Measurements from ENCODE around the gene ARHGEF7. TPM values are rescaled to one million over a fixed set of nuclear protein-coding genes. Genes with fewer than 3 reads are reported as not detected.

The ARHGEF7 gene
- total RNA-seq, 1 experiment from 2014 or later: 46.2 TPM

- ChIA-PET RAD21 (ENCODE audit: low non-redundant PET in 1 of 2, low total read pairs in 2 of 2, uncharacterized antibody in 2 of 2, unreplicated experiment in 2 of 2) (no interaction called here), POLR2A (no interaction called here), CTCF (no interaction called here)
- no peak for ATAC-seq
- no peak overlapping the region for H3K27ac ChIP-seq (ENCODE audit: low read depth, low read length)
- H3K9me2 ChIP-seq (ENCODE audit: insufficient read depth): no peaks in the 10 kb centered on the region
- intact Hi-C loops (cut with micrococcal nuclease): loop anchor here (10.0 kb wide), 1 partner anchor 59 kb away; no protein-coding TSS in a partner anchor
- no peak for TF ChIP-seq ATF3 (IDR thresholded peaks at IDR 0.05)
- no peak for TF ChIP-seq FOSL1 (IDR thresholded peaks at IDR 0.05; ENCODE audit: low read depth)
- no peak for TF ChIP-seq SP1 (IDR thresholded peaks at IDR 0.05; ENCODE audit: low read depth)
- no peak for TF ChIP-seq EZH2 (IDR thresholded peaks at IDR 0.05)
- no peak for TF ChIP-seq EGR1 (IDR thresholded peaks at IDR 0.05; ENCODE audit: low read depth)
- TF ChIP-seq CTCF (IDR thresholded peaks at IDR 0.05 in 2 of 3, conservative IDR thresholded peaks at IDR 0.05 in 1 of 3; ENCODE audit: borderline replicate concordance in 1 of 3, insufficient read depth in 1 of 3, low read depth in 2 of 3, low read length in 2 of 3): no peak
- TF ChIP-seq ELF1 (IDR thresholded peaks at IDR 0.05; ENCODE audit: borderline replicate concordance, low read depth): no peak
- TF ChIP-seq CEBPB (IDR thresholded peaks at IDR 0.05; ENCODE audit: low read depth): no peak
- no peak for TF ChIP-seq JUND (IDR thresholded peaks at IDR 0.05)
- TF ChIP-seq REST (IDR thresholded peaks at IDR 0.05; ENCODE audit: low read depth): no peak
- TF ChIP-seq YY1 (IDR thresholded peaks at IDR 0.05; ENCODE audit: extremely low read depth, insufficient replicate concordance, low read depth, low read length): no peak
- no peak for TF ChIP-seq RAD21 (IDR thresholded peaks at IDR 0.05; ENCODE audit: low read depth)
- no peak for TF ChIP-seq ZNF274 (IDR thresholded peaks at IDR 0.05; ENCODE audit: low read depth, low read length)
- no peak for TF ChIP-seq ZFX (IDR thresholded peaks at IDR 0.05)
- TF ChIP-seq MAX (IDR thresholded peaks at IDR 0.05): no peak
- no peak overlapping the region for H2AFZ ChIP-seq (ENCODE audit: low read depth, low read length, poor library complexity, severe bottlenecking)
- H3K79me2 ChIP-seq (ENCODE audit: insufficient read depth, low read length): peaks cover 12% of the 10 kb centered on the region; the same call in 1 of the 2 replicates
- H4K20me1 ChIP-seq (ENCODE audit: insufficient read depth): no peaks in the 10 kb centered on the region
- H3K4me1 ChIP-seq (ENCODE audit: control insufficient read depth in 1 of 2, insufficient read depth in 2 of 2, low read length in 2 of 2): no peaks in the 10 kb centered on the region
- DNase-seq (ENCODE audit: low read depth, low spot score): no peak
- H3K4me2 ChIP-seq (ENCODE audit: low read length): no peak overlapping the region
- no peaks in the 10 kb centered on the region for H3K9me3 ChIP-seq (ENCODE audit: control insufficient read depth in 1 of 2, insufficient read depth in 1 of 2, low read depth in 1 of 2, low read length in 2 of 2)
- BruUV-seq (replicated peaks): no TSS peak
- H3K36me3 ChIP-seq (ENCODE audit: control insufficient read depth in 1 of 2, insufficient read depth in 2 of 2, low read length in 2 of 2): peaks cover 0 to 10% of the 10 kb centered on the region in 2 experiments; a peak in 1 of 4 replicates
- no peak overlapping the region for H3K9ac ChIP-seq (ENCODE audit: low read length)
- no peak overlapping the region for H3K4me3 ChIP-seq (replicated peaks in 1 of 2; ENCODE audit: low read depth in 1 of 2, low read length in 2 of 2)
- H3K27me3 ChIP-seq (ENCODE audit: insufficient read depth, low read length): no peaks in the 10 kb centered on the region
Measured at GRCh38 chr13:111255228-111255790, 140.2 kb downstream of the ARHGEF7 start.
